Natural killer cell (primary cell): ENCODE data around the gene RHOV. TPM values are rescaled to one million over a fixed set of nuclear protein-coding genes. Genes with fewer than 3 reads are reported as not detected.

Experiments
- ATAC-seq, 3 donors: fragments of 150-1000 bp in 2 of 3; fragments of 200-7000 bp in 1 of 3; cut with Tn5 transposase; 1 replicate in 1 of 3; 2 replicates in 2 of 3; pipeline ENCODE4 v1.10.0; 2021; ENCODE audit warnings: mild to moderate bottlenecking in 2 of 3, moderate library complexity in 2 of 3
- DNase-seq, 2 donors: peaks; one replicate each; pipeline versions ENCODE4 v3.0.0 to v3.0.0-alpha.2; 2013 to 2021; ENCODE audit warnings: mixed read lengths in 1 of 2
- H3K27ac ChIP-seq: one replicate; pipeline ENCODE4 v1.5.1; 2013; ENCODE audit warnings: mild to moderate bottlenecking, low read length
- H3K27me3 ChIP-seq: one replicate; pipeline ENCODE4 v1.6.1; 2013; ENCODE audit warnings: low read length; ENCODE audit not compliant: control insufficient read depth, insufficient read depth
- H3K36me3 ChIP-seq: one replicate; pipeline ENCODE4 v1.6.1; 2013; ENCODE audit warnings: low read length; ENCODE audit not compliant: control insufficient read depth, insufficient read depth
- H3K4me1 ChIP-seq: one replicate; pipeline ENCODE4 v1.6.1; 2013; ENCODE audit warnings: low read length; ENCODE audit not compliant: control insufficient read depth, insufficient read depth
- H3K4me3 ChIP-seq: one replicate; pipeline ENCODE4 v1.5.1; 2013; ENCODE audit warnings: low read length
- H3K9me3 ChIP-seq: one replicate; pipeline ENCODE4 v1.6.1; 2013; ENCODE audit warnings: low read length; ENCODE audit not compliant: control insufficient read depth, insufficient read depth
- H3K27ac Mint-ChIP-seq, 2 donors: one replicate each; pipeline ENCODE4 v1.8.0; 2022; ENCODE audit warnings: mild to moderate bottlenecking in 2 of 2, mixed read lengths in 2 of 2, moderate library complexity in 1 of 2
- H3K27me3 Mint-ChIP-seq, 2 donors: one replicate each; pipeline ENCODE4 v1.8.0; 2022; ENCODE audit warnings: low read depth in 2 of 2, mixed read lengths in 2 of 2
- H3K36me3 Mint-ChIP-seq: one replicate; pipeline ENCODE4 v1.8.0; 2022; ENCODE audit warnings: mixed read lengths
- H3K4me1 Mint-ChIP-seq, 2 donors: one replicate each; pipeline ENCODE4 v1.8.0; 2022; ENCODE audit warnings: mixed read lengths in 2 of 2
- H3K4me3 Mint-ChIP-seq: one replicate; pipeline ENCODE4 v1.8.0; 2022; ENCODE audit warnings: mild to moderate bottlenecking, moderate library complexity, mixed read lengths
- H3K9me3 Mint-ChIP-seq, 2 donors: one replicate each; pipeline ENCODE4 v1.8.0; 2022; ENCODE audit warnings: mixed read lengths in 2 of 2
- CTCF ChIP-seq: fragments of 200-600 bp; IDR thresholded peaks from one replicate; pipeline ENCODE4 v1.8.0; 2022; ENCODE audit warnings: antibody characterized with exemption
- WGBS: methylation state at CpG from one replicate; pipeline ENCODE4 v1.1.7; 2013; ENCODE audit warnings: missing lambda C conversion rate; ENCODE audit not compliant: insufficient coverage; 5-methylcytosine and 5-hydroxymethylcytosine counted together
- intact Hi-C: fragments of 100-400 bp; cut with micrococcal nuclease; formaldehyde crosslinking; loops from one replicate; pipeline ENCODE4 v1.14.2; 2022
- total RNA-seq, 4 donors: library from RNA; stranded (reverse); fragments of 120-200 nt in 1 of 4; gene quantifications; one replicate each; pipeline versions ENCODE4 v1.2.3 to v1.2.4, GENCODE V29; 2013 to 2022

The RHOV gene
- total RNA-seq, 3 donors from 2014 or later (not counting 1 experiment from before 2014, with no cell fraction given): not detected

GRCh38 chr15:40828447-40829036, 45.5 kb downstream of the RHOV start, which contains the start of gene PPP1R14D:
TSS of gene PPP1R14D (minus strand) at chr15:40828708. CDS start at chr15:40828641, 67 bp downstream.
- H3K9me3 Mint-ChIP-seq: no peaks in the 10 kb centered on the region
- no peak for TF ChIP-seq CTCF

GRCh38 chr15:40826423-40827075, 47.5 kb downstream of the RHOV start:
- Mint-ChIP-seq H3K27ac (no peak overlapping the region), H3K4me3 (no peak overlapping the region), H3K4me1 (no peaks in the 10 kb centered on the region), H3K36me3 (no peaks in the 10 kb centered on the region), H3K27me3 (peaks cover 0 to 3% of the 10 kb centered on the region in 2 donors), H3K9me3 (no peaks in the 10 kb centered on the region)
- Histone ChIP-seq H3K9me3 (no peaks in the 10 kb centered on the region), H3K4me3 (no peak overlapping the region), H3K4me1 (no peaks in the 10 kb centered on the region), H3K27me3 (no peaks in the 10 kb centered on the region), H3K36me3 (no peaks in the 10 kb centered on the region), H3K27ac (no peak overlapping the region)
- DNase-seq (no peak), ATAC-seq (no peak)
- no peak for TF ChIP-seq CTCF
- intact Hi-C loops: no loop called here
- WGBS: 76% methylated on average over 2 of the region's 4 CpGs

More at GRCh38 chr15:40828447-40829036, 45.5 kb downstream of the RHOV start, which contains the start of gene PPP1R14D:
- Mint-ChIP-seq H3K36me3 (no peaks in the 10 kb centered on the region), H3K27me3 (peaks cover 0 to 3% of the 10 kb centered on the region in 2 donors), H3K27ac (no peak within 1 kb of the TSS), H3K4me3 (no peak within 1 kb of the TSS), H3K4me1 (no peaks in the 10 kb centered on the region)
- Histone ChIP-seq H3K4me1 (no peaks in the 10 kb centered on the region), H3K36me3 (no peaks in the 10 kb centered on the region), H3K27me3 (no peaks in the 10 kb centered on the region), H3K9me3 (no peaks in the 10 kb centered on the region), H3K27ac (no peak within 1 kb of the TSS), H3K4me3 (no peak within 1 kb of the TSS)
- 92% methylated on average over 6 of the region's 6 CpGs for WGBS
- no peak for DNase-seq
- intact Hi-C loops: no loop called here
- no peak for ATAC-seq

GRCh38 chr15:40825661-40826422, 48.2 kb downstream of the RHOV start:
- DNase-seq (no peak), ATAC-seq (no peak)
- H3K27me3 ChIP-seq: no peaks in the 10 kb centered on the region
- Mint-ChIP-seq H3K9me3 (no peaks in the 10 kb centered on the region), H3K27me3 (peaks cover 0 to 3% of the 10 kb centered on the region in 2 donors), H3K36me3 (no peaks in the 10 kb centered on the region), H3K27ac (no peak overlapping the region), H3K4me3 (no peak overlapping the region), H3K4me1 (no peaks in the 10 kb centered on the region)
- no peaks in the 10 kb centered on the region for H3K4me1 ChIP-seq
- no peaks in the 10 kb centered on the region for H3K36me3 ChIP-seq
- H3K4me3 ChIP-seq: no peak overlapping the region
- 78% methylated on average over 5 of the region's 5 CpGs for WGBS
- no peaks in the 10 kb centered on the region for H3K9me3 ChIP-seq
- no peak overlapping the region for H3K27ac ChIP-seq
- TF ChIP-seq CTCF: no peak
- intact Hi-C loops: no loop called here
